OCI-LY7 (cell line): ENCODE results near the gene CAPN14. TPM values are rescaled to one million over a fixed set of nuclear protein-coding genes. Genes with fewer than 3 reads are reported as not detected.

Source experiments
- BruUV-seq: library from RNA; stranded (reverse); fragments of 400-500 nt; replicated peaks from 2 replicates; lab custom pipeline; 2021; lab: Mats Ljungman, UMichigan
- CTCF ChIA-PET: fragments of 300-600 bp; sonication (Branson Sonifier 250); formaldehyde crosslinking; loops from one replicate; lab custom pipeline; 2022; ENCODE audit warnings: antibody characterized with exemption; ENCODE audit not compliant: unreplicated experiment; lab: Charles Lee
- POLR2A ChIA-PET: fragments of 300-600 bp; sonication (Branson Sonifier 250); formaldehyde crosslinking; loops from one replicate; lab custom pipeline; 2022; ENCODE audit warnings: antibody characterized with exemption; lab: Charles Lee
- DNase-seq: peaks from one replicate; pipeline ENCODE4 v3.0.0-alpha.2; 2015; ENCODE audit warnings: low spot score
- H2AFZ ChIP-seq: fragments of 200-600 bp; sonication (generic), shearing (Covaris generic); 2 replicates; pipeline ENCODE4 v1.6.1; 2014; ENCODE audit warnings: mild to moderate bottlenecking, antibody characterized with exemption, low read length, moderate library complexity
- H3K27ac ChIP-seq: fragments of 200-600 bp; sonication (generic); 2 replicates; pipeline ENCODE4 v1.5.1; 2014; ENCODE audit warnings: mixed run types, low read depth, mild to moderate bottlenecking, moderate library complexity, low read length, inconsistent platforms; ENCODE audit not compliant: poor library complexity, severe bottlenecking
- H3K36me3 ChIP-seq: fragments of 200-600 bp; sonication (generic); 2 replicates; pipeline ENCODE4 v1.6.1; 2014; ENCODE audit warnings: mild to moderate bottlenecking, antibody characterized with exemption, low read length, moderate library complexity, mixed read lengths; ENCODE audit not compliant: insufficient read depth
- H3K4me1 ChIP-seq: fragments of 200-600 bp; sonication (generic); 2 replicates; pipeline ENCODE4 v1.5.1; 2014; ENCODE audit warnings: mild to moderate bottlenecking, low read length; ENCODE audit not compliant: insufficient read depth, poor library complexity, severe bottlenecking
- H3K4me2 ChIP-seq: fragments of 200-600 bp; sonication (generic); 2 replicates; pipeline ENCODE4 v1.6.1; 2014; ENCODE audit warnings: mild to moderate bottlenecking, low read length
- H3K4me3 ChIP-seq: fragments of 200-600 bp; sonication (generic); 2 replicates; pipeline ENCODE4 v1.5.1; 2014; ENCODE audit warnings: mild to moderate bottlenecking, low read depth, low read length; ENCODE audit not compliant: poor library complexity, severe bottlenecking
- H3K79me2 ChIP-seq: fragments of 200-600 bp; sonication (generic); 2 replicates; pipeline ENCODE4 v1.6.1; 2016; ENCODE audit warnings: low read depth, mild to moderate bottlenecking, low read length, moderate library complexity, mixed read lengths; ENCODE audit not compliant: insufficient read depth
- H3K9me2 ChIP-seq: fragments of 200-600 bp; sonication (generic); 2 replicates; pipeline ENCODE4 v1.6.1; 2016; ENCODE audit warnings: mild to moderate bottlenecking, low read length, mixed read lengths; ENCODE audit not compliant: insufficient read depth
- H3K9me3 ChIP-seq: fragments of 200-600 bp; sonication (generic); 2 replicates; pipeline ENCODE4 v1.6.1; 2014; ENCODE audit warnings: mild to moderate bottlenecking, mixed run types, low read length, mixed read lengths
- H4K20me1 ChIP-seq: fragments of 200-600 bp; sonication (generic); 2 replicates; pipeline ENCODE4 v1.6.1; 2014; ENCODE audit warnings: mild to moderate bottlenecking, antibody characterized with exemption, low read length, moderate library complexity, mixed read lengths; ENCODE audit not compliant: insufficient read depth
- EZH2phosphoT487 ChIP-seq: fragments of 200-600 bp; sonication (generic); IDR thresholded peaks from 2 replicates; pipeline ENCODE4 v1.6.1; 2018; ENCODE audit warnings: low read depth, borderline replicate concordance, mild to moderate bottlenecking, mixed run types, antibody characterized with exemption, low read length, moderate library complexity, mixed read lengths
- intact Hi-C: fragments of 100-400 bp; cut with micrococcal nuclease; formaldehyde crosslinking; loops from one replicate; pipeline ENCODE4 v1.10.0; 2022; ENCODE audit not compliant: unreplicated experiment
- total RNA-seq, 2 experiments: library from RNA; depleted of rRNA in 1 of 2; stranded (reverse); fragments of >200 nt in 1 of 2; shearing (Covaris generic) in 1 of 2; gene quantifications; 2 replicates each; pipeline ENCODE4 v1.2.3, GENCODE V29; 2014 to 2022
- TF ChIP-seq, protein P1 (sequence below): fragments of 200-600 bp; sonication (generic); conservative IDR thresholded peaks from 2 replicates; pipeline ENCODE4 v1.5.1; 2014; ENCODE audit warnings: mild to moderate bottlenecking, antibody characterized with exemption, low read length, moderate library complexity, mixed read lengths

Gene CAPN14
- total RNA-seq, 2 experiments from 2014 or later, result 1.4 to 4.0 TPM

DNA sequence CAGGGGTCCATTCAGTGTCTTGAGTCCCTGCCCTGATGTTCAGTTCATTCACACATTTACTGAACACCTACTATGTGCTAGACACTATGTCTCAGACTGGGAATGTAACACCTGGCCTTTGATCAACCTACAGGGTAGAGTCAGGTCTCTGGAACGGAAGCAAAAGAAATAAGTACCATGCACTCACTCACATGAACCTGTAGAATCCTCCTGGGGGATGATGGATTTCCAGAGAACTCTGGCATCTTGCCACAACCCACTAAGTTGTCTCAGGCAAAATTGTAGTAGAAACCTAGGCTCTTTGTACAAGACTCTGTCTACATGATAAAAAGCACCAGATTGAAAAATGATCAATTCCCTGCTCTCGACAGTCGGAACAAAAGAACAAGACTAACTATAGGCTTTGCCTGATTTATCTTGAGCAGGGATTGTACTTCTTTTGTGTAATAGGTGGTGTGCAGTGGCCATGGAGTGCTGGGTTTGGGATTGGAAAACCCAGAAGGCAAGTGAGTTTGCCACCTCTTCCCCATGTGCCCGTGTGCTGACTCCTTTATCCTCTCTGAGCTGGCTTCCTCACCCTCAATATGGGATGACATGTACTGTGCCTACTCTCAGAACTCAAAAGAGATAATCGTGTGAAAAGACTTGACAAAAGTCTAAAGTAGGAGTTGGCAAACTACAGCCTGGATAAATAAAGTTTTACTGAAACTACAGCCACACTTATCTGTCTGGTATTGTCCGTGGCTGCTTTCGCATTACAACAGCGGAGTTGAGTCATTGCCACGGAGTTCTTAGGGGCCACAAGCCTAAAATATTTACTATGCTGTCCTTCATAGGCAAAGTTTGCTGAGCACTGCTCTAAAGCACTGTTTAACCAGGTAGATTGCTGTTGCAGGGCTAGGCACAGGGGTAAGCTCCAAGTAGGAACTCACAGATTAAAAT, 4.4 kb downstream of the CAPN14 start:
- no TSS peak for BruUV-seq
- H2AFZ ChIP-seq, result peak overlapping the region; percentile 32; the same call in 1 of the 2 replicates
- H3K4me3 ChIP-seq, result peak overlapping the region; percentile 1
- no peaks in the 10 kb centered on the region for H3K9me2 ChIP-seq
- H3K27ac ChIP-seq, result peak overlapping the region; percentile 56
- peaks cover 70% of the 10 kb centered on the region for H3K4me1 ChIP-seq
- DNase-seq, result no peak
- intact Hi-C loops, result no loop called here
- H3K79me2 ChIP-seq, result no peaks in the 10 kb centered on the region
- H4K20me1 ChIP-seq, result no peaks in the 10 kb centered on the region
- H3K9me3 ChIP-seq, result no peaks in the 10 kb centered on the region
- ChIA-PET CTCF (no interaction called here), POLR2A (no interaction called here)
- H3K4me2 ChIP-seq, result peak overlapping the region; percentile 43
- TF ChIP-seq, protein P1, sequence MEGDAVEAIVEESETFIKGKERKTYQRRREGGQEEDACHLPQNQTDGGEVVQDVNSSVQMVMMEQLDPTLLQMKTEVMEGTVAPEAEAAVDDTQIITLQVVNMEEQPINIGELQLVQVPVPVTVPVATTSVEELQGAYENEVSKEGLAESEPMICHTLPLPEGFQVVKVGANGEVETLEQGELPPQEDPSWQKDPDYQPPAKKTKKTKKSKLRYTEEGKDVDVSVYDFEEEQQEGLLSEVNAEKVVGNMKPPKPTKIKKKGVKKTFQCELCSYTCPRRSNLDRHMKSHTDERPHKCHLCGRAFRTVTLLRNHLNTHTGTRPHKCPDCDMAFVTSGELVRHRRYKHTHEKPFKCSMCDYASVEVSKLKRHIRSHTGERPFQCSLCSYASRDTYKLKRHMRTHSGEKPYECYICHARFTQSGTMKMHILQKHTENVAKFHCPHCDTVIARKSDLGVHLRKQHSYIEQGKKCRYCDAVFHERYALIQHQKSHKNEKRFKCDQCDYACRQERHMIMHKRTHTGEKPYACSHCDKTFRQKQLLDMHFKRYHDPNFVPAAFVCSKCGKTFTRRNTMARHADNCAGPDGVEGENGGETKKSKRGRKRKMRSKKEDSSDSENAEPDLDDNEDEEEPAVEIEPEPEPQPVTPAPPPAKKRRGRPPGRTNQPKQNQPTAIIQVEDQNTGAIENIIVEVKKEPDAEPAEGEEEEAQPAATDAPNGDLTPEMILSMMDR, result no peak
- no peak for TF ChIP-seq EZH2phosphoT487
- no peaks in the 10 kb centered on the region for H3K36me3 ChIP-seq

DNA sequence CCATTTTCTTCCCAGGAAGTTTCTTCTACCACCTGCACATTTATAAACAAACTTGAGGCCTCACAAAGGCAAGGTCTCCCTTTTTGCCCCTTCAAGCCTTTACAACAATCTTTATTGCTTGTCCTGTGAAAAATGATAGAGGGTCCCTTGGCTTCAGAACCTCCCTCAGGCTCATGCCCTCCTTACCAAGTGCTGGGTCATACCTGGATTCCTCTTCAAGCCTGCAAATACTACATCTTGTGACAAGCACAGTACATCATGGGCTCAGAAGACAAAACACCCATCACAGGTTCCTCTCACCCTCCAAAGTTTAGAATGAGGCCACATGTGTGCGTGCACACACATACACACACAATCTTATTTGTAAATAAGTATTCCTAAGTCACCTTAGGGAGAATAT, 9.1 kb downstream of the CAPN14 start:
- DNase-seq, result no peak
- H4K20me1 ChIP-seq, result no peaks in the 10 kb centered on the region
- H3K36me3 ChIP-seq, result no peaks in the 10 kb centered on the region
- POLR2A ChIA-PET, result interaction anchor here (0.6 to 1.8 kb wide), 5 partner anchors 9 to 374 kb away, joined by 3 to 4 read pairs (median 4); partner anchors contain the start of gene CAPN14
- no TSS peak for BruUV-seq
- peak overlapping the region; percentile 30; the same call in 1 of the 2 replicates for H3K4me2 ChIP-seq
- no peaks in the 10 kb centered on the region for H3K9me2 ChIP-seq
- no peak for TF ChIP-seq EZH2phosphoT487
- TF ChIP-seq, protein P1, result no peak
- intact Hi-C loops, result no loop called here
- no peak overlapping the region for H3K27ac ChIP-seq
- peaks cover 26% of the 10 kb centered on the region for H3K4me1 ChIP-seq
- CTCF ChIA-PET, result no interaction called here
- H2AFZ ChIP-seq, result peak overlapping the region; percentile 86
- no peak overlapping the region for H3K4me3 ChIP-seq
- H3K9me3 ChIP-seq, result no peaks in the 10 kb centered on the region
- H3K79me2 ChIP-seq, result no peaks in the 10 kb centered on the region
